Measurements from ENCODE around the gene RUNDC1.

RUNDC1 gene

DNA sequence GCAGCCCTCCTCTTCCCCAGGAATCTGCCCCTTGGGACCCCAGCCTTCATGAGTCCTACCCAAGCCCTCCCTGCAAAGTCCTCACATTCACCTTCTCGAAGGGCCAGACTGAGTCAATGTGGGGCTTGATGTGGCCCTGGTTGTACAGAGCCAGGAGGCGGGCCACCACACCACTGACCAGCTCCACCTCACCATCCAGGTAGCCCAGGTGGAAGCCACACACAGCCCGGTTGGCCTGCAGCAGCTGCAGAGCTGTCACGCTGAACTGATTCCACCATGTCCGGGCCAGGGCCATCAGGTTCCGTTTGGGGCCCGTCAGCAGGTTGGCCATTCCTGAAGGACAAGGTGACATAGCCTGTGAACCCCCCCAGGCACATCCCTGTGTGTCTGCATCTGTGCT lies 35.9 kb downstream of the RUNDC1 start:
- Histone ChIP-seq H3K4me2 (no peak overlapping the region), H3K4me1 (ENCODE audit: low read depth, poor library complexity, severe bottlenecking) (peaks cover 10% of the 10 kb centered on the region), H2AFZ (ENCODE audit: low read depth) (no peak overlapping the region), H3K27ac (no peak overlapping the region), H3K9ac (no peak overlapping the region), H3K27me3 (ENCODE audit: insufficient read depth, low read depth) (no peaks in the 10 kb centered on the region), H3K36me3 (ENCODE audit: insufficient read depth) (no peaks in the 10 kb centered on the region), H3K79me2 (ENCODE audit: insufficient read depth, low read depth) (no peaks in the 10 kb centered on the region), H4K20me1 (ENCODE audit: insufficient read depth) (no peaks in the 10 kb centered on the region), H3K4me3 (IDR thresholded peaks at IDR 0.05; ENCODE audit: insufficient read depth, low read depth, low read length) (no peak overlapping the region)
- TF ChIP-seq, protein P1, sequence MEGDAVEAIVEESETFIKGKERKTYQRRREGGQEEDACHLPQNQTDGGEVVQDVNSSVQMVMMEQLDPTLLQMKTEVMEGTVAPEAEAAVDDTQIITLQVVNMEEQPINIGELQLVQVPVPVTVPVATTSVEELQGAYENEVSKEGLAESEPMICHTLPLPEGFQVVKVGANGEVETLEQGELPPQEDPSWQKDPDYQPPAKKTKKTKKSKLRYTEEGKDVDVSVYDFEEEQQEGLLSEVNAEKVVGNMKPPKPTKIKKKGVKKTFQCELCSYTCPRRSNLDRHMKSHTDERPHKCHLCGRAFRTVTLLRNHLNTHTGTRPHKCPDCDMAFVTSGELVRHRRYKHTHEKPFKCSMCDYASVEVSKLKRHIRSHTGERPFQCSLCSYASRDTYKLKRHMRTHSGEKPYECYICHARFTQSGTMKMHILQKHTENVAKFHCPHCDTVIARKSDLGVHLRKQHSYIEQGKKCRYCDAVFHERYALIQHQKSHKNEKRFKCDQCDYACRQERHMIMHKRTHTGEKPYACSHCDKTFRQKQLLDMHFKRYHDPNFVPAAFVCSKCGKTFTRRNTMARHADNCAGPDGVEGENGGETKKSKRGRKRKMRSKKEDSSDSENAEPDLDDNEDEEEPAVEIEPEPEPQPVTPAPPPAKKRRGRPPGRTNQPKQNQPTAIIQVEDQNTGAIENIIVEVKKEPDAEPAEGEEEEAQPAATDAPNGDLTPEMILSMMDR (conservative IDR thresholded peaks at IDR 0.05; ENCODE audit: low read depth, low read length): no peak

DNA sequence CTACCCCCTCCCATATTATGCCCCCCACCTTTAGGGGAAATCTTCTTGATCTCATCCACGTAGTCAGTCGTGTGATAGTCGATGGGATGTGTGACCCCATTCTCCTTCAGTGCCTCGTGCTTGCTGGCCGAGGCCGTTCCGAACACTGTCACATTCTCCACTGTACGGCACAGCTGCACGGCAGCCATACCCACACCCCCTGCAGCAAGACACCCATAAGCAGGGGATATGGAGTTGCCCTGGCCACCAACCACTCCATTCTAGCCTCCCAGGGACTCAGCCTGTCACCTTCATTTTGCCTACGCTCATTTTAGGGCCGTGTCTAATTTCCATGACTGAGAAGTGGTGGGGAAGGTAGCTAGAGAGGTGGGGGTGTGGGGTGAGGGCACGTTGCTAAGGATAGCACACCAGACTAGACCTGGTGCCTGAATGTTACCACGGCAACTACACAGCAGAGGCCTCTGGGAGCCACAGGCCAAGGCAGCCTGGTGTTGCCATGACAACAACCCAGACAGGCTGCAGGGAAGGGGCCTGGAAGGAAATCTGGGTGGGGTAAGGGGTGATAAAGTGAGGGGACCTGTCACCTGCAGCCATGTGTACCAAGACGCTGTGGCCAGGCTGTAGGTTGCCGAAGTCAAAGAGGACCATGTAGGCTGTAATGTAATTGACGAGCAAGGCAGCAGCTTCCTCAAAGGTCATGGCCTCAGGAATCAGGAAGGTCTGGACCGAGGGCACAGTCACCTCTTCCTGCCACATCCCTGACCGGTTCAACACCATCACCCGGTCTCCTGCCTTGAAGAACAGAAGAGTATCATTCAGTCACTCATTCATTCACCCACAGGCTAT lies 37.9 kb downstream of the RUNDC1 start:
- Histone ChIP-seq H3K4me3 (IDR thresholded peaks at IDR 0.05; ENCODE audit: insufficient read depth, low read depth, low read length) (no peak overlapping the region), H3K27me3 (ENCODE audit: insufficient read depth, low read depth) (no peaks in the 10 kb centered on the region), H3K9ac (no peak overlapping the region), H3K4me2 (no peak overlapping the region), H3K4me1 (ENCODE audit: low read depth, poor library complexity, severe bottlenecking) (peaks cover 18% of the 10 kb centered on the region), H2AFZ (ENCODE audit: low read depth) (no peak overlapping the region), H3K27ac (no peak overlapping the region), H3K79me2 (ENCODE audit: insufficient read depth, low read depth) (no peaks in the 10 kb centered on the region), H3K36me3 (ENCODE audit: insufficient read depth) (no peaks in the 10 kb centered on the region), H4K20me1 (ENCODE audit: insufficient read depth) (no peaks in the 10 kb centered on the region)
- TF ChIP-seq, protein P1 (conservative IDR thresholded peaks at IDR 0.05; ENCODE audit: low read depth, low read length): no peak

GRCh38 chr17:43018932-43019331 lies 38.6 kb downstream of the RUNDC1 start:
- H3K27me3 ChIP-seq (ENCODE audit: insufficient read depth, low read depth): no peaks in the 10 kb centered on the region
- no peak overlapping the region for H2AFZ ChIP-seq (ENCODE audit: low read depth)
- no peaks in the 10 kb centered on the region for H3K36me3 ChIP-seq (ENCODE audit: insufficient read depth)
- H3K79me2 ChIP-seq (ENCODE audit: insufficient read depth, low read depth): no peaks in the 10 kb centered on the region
- H4K20me1 ChIP-seq (ENCODE audit: insufficient read depth): no peaks in the 10 kb centered on the region
- H3K4me2 ChIP-seq: no peak overlapping the region
- H3K4me3 ChIP-seq (IDR thresholded peaks at IDR 0.05; ENCODE audit: insufficient read depth, low read depth, low read length): no peak overlapping the region
- H3K4me1 ChIP-seq (ENCODE audit: low read depth, poor library complexity, severe bottlenecking): peaks cover 18% of the 10 kb centered on the region
- no peak overlapping the region for H3K27ac ChIP-seq
- H3K9ac ChIP-seq: no peak overlapping the region
- TF ChIP-seq, protein P1 (conservative IDR thresholded peaks at IDR 0.05; ENCODE audit: low read depth, low read length): no peak

GRCh38 chr17:43019418-43019817 lies 39.1 kb downstream of the RUNDC1 start:
- Histone ChIP-seq H3K4me1 (ENCODE audit: low read depth, poor library complexity, severe bottlenecking) (peaks cover 18% of the 10 kb centered on the region), H3K79me2 (ENCODE audit: insufficient read depth, low read depth) (no peaks in the 10 kb centered on the region), H3K4me3 (IDR thresholded peaks at IDR 0.05; ENCODE audit: insufficient read depth, low read depth, low read length) (no peak overlapping the region), H4K20me1 (ENCODE audit: insufficient read depth) (no peaks in the 10 kb centered on the region), H3K27ac (no peak overlapping the region), H3K9ac (no peak overlapping the region), H3K36me3 (ENCODE audit: insufficient read depth) (no peaks in the 10 kb centered on the region), H3K27me3 (ENCODE audit: insufficient read depth, low read depth) (no peaks in the 10 kb centered on the region), H3K4me2 (no peak overlapping the region), H2AFZ (ENCODE audit: low read depth) (no peak overlapping the region)
- TF ChIP-seq, protein P1 (conservative IDR thresholded peaks at IDR 0.05; ENCODE audit: low read depth, low read length): no peak
